Stimulated activated CD8-positive, alpha-beta memory T cell treated with anti-CD3 and anti-CD28 coated beads, Interleukin-4, amount 100 ng/mL, for 48 hours (primary cell): ENCODE results near the gene POLD3.

Source experiments
- DNase-seq: peaks from one replicate; pipeline ENCODE4 v3.0.0-alpha.2; 2020

The POLD3 gene, protein sequence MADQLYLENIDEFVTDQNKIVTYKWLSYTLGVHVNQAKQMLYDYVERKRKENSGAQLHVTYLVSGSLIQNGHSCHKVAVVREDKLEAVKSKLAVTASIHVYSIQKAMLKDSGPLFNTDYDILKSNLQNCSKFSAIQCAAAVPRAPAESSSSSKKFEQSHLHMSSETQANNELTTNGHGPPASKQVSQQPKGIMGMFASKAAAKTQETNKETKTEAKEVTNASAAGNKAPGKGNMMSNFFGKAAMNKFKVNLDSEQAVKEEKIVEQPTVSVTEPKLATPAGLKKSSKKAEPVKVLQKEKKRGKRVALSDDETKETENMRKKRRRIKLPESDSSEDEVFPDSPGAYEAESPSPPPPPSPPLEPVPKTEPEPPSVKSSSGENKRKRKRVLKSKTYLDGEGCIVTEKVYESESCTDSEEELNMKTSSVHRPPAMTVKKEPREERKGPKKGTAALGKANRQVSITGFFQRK

DNA sequence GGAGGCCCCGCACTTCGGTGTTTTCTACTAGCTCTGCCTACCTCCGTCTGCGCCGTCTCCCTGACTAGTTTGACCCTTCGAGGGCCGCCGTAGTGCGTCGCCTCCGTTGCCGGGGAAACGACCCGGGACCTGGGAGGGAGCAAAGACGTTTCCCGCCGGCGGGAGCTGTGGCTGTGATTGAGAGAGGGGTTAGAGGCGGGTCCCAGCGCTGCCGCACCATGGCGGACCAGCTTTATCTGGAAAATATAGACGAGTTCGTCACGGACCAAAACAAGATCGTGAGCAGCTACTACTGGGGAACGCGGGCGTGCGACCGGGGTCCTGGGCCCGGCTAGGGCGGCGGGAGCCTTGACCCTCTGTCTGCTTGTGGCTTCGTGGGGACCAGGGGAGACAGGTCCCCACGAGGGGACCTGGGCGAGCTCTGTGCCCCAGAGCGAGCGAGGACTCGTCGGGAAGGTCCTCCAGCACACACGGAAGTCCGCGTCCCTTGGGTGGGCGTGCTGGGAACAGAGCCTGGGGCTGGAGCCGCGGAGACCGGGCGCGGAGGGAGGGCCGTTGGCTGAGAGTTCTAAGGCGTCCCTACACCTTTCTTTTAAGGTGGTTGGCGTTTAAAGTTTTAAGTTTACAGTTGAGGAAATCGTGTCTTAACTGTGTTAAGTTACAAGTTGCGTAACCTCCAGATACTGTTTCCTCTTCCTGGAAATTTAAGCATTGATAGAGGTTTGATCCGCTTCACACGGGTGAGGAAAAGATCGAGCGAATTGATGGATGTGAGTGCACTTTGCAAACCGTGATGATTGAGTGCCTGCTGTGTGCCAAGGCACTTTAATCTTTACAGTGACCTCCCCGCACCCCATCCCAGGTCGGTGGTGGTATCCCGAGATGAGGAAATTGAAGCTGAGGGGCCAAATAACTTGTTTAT lies at the start of gene POLD3:
Gene POLD3, plus strand, starts transcription at position 142 of the 922 bp plus-strand sequence. Its CDS starts 77 bp downstream, at position 219.
- peak; percentile 98 for DNase-seq

DNA sequence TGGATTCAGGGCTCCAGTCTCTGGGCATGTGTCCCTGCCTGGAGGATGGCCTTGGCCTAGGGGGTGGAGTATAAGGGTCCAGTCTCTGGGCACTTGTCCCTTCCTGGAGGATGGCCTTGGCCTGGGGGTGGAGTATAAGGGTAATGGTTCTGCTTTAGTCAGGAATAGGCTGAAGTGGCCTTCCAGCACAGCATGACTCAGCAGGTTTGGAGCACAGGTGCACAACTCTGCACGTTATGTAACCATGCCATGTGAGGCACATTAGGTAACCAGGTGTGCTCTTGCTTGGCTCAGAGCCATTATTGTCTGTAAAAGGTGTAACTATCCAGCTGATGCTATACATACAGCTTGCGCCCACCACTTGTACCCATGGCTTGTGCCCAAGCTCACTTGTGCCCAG lies 48.4 kb upstream of the POLD3 start:
- no peak for DNase-seq

DNA sequence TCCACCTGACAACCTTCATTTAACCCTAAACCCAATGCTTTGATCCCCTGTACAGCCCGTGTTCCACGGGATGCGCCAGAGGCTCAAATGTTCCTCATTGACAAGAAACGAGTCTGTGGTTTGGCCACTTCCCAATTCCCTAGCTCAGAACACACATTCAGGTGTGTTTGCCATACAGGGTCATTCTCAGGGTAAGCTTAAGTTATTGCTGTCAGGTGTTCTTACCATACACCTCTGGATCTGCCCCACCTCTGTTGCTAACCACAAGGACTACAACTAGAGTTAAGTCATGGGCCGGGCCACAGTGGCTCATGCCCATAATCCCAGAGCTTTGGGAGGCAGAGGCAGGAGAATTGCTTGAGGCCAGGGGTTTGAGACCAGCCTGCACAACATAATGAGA lies 45.6 kb upstream of the POLD3 start:
- no peak for DNase-seq

DNA sequence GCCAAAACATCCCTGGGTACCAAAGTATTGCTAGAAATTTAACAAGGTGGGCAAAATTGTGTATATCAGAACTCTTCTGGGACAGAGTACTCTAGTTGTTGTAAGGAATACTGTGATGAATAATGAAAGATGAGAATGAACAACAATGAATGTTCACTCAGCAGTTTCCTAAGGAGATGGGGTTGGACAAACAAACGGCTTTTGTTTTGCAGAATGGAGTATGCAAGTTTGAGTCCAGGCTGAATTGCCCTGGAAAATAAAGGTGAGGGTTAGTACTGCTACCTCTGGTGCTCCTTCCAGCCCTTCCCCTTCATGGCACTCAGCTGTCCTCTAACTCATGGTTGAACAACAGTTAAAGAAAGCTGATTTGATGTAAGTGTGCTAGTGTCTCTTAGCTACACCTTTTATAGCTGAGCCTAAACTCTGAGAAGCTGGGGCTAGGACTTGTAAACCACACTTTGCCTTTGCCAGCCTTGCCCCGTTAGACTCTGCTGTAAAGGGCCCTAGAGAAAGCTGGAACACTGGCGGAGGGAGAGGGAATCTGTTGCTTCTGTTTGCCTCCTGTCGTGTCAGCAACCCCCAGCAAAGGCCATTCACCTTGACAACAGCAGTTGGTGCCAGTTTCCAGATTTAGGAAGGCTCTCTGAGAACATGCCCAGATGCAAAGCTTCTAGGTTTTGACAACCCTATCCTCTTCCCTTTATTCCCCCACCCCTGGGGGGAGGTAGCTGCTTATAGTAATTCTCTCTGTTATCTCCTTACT lies 41.2 kb upstream of the POLD3 start:
- no peak for DNase-seq

DNA sequence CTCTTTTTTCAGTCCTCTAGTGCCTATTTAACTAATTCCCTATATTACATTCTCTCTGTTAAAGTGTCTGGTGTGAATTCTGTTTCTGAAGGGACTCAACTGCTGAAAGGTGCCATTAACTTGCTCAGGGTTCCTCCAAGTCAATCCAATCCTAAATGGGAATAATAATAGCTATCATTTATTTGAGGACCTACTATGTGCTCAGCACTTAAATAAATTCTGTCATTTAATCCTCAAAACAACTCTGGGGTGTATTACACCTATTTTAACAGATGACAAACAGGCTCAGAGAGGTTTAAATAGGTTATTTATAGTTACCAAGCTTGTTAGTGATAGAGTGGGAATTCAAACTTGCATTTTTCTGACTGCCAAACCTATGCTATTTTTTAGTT lies 40.6 kb upstream of the POLD3 start:
- no peak for DNase-seq

DNA sequence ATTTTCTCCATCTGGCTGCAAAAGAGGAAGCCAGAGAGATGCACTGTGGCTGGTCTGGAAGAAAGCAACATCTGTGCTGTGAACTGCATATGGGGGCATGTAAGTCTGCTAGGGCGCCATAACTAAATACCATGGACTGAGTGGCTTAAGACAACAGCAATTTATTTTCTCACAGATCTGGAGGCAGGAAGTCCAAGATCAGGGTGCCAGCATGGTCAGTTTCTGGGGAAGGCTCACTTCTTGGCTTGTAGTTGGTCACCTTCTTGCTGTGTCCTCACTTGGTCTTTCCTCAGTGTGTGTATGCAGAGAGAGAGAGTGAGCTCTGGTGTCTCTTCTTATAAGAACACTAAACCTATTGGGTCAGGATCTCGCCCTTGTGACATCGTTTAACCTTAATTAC lies 34.9 kb upstream of the POLD3 start:
- no peak for DNase-seq

DNA sequence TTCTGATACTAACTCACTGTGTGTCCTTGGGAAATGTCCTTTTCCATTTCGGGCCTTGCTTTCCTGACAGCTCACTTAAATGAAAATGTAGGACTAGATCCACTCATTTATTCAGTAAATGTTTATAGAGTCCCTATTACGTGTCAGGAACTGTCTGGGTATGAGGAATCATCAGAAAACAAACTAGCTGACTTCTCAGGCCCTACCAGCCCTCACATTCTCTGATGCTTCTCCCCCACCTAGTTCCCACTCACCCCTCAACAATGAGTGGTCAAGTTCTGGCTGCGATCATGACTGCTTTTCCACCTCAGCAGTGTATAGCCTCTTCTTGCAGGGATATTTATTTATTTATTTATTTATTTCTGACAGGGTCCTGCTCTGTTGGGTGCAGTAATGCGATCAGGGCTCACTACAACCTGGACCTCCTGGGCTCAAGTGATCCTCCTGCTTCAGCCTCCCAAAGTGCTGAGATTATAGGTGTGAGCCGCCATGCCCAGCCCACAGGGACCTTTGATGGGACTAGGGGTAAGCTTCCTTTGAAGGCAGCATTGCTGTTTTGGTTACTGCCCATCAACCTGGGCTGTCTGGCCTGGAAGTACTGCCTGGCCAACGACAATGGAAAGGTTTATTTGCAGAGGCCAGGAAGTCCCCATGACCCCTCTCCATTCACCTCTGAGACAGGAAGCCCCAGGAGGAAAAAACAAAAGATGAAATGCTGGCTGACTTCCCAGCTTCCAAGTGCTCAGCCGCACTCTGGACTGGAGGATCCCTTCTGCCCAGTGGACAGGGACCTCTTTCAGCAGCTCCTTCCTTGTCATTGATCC lies 33.1 kb upstream of the POLD3 start:
- no peak for DNase-seq

DNA sequence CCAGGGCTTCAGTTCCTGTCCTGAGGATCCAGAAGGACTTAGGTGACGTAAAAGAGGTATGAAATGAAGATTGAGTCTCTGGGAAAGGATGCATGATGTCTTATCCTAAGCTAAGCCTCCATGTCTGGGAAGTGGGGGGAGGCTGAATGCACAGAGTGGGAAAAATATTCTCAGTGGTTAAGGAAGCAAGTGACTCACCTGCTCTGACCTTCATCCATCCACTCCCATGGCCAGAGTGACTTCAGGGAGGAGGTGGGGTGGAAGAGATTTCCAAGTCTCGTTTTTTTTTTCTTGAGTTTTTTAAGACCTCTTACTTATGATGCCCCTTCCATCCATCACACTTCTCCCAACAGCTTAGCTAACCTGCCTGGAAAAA lies 32.5 kb upstream of the POLD3 start:
- no peak for DNase-seq

DNA sequence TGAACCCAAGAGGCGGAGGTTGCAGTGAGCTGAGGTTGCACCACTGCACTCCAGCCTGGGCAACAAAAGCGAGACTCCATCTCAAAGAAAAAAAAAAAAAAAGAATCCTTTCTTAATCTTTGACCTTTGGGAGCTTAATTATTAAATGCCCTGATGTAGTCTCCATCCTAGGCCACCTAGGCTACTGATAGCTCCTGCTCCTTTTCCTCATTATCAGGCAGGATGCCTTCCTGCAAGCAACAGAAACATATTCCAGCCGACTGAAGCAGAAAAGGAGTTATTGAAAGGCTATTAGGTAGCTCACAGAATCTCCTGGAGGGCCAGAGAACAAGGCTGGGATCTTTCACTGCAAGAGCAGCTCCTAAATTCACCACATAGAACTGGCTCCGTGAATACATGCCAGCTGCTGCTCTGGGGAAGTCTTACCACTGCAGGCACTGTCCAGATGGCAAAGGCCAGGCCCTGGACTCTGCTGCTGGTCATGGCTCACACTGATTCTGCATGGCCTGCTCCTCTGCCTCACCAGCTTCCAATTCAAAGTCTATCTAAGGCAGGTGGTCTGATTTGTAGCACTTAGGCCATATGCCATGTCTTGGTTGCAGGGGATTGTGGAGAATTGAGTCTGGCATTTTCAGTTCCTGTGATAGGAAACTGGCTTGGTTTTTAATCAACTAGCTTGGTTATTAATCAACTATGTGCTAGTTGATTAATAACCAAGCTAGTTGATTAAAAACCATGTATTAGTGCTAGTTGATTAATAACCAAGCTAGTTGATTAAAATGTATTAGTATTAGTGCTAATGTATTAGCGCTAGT lies 26.0 kb upstream of the POLD3 start:
- no peak for DNase-seq

DNA sequence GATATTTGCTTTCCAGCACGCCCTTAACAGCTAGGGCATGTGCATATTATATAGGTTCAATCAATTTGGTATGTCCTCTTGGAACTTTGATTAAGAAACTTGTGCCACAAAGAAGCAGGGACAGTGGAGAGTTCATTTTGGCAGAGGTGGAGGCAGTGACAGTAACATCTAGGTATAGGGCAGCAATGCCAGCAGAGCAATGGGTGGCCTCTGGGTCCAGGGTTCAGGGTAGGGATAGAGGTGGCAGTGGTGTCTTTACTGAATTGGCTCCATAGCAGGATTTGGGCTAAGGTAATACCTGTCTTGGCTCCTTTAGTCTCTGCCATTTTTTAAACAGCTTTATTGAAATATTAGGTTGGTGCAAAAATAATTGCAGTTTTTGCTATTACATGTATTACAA lies 24.4 kb upstream of the POLD3 start:
- DNase-seq = no peak

DNA sequence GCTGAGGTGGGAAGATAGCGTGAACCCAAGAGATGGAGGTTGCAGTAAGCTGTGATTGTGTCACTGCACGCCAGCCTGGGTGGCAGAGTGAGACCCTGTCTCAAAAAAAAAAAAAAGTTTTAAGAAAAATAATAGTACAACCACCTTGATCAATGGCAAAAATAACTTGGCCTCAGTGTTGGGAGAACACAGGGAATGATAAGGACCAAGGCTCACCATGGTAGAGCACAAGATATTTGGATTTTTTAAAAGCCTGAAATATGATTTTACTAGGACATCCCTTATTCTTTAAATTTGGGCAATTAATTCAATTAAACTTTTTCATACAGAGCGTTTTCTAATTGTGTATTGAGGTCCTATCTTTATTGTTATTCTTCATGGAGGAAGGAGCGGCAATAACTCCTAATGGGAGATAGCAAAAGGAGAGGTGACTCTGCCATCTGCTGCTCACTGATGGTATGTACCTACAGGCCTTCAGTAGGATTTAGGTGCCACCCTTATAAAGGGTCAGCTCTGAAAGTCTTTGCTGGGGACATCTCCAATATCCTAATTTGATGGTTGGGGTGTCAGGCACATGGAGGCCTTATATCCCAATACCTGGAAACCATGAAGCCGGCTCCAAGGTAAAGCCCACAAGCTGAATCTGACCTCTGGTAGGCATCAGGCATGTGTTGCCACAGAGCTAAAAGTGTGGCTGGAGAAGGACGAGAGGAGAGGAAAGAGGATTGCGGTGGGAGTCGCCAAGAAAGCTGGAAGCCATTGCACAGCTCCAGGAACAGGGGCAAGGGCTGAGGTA lies 21.9 kb upstream of the POLD3 start:
- peak; percentile 42 for DNase-seq

DNA sequence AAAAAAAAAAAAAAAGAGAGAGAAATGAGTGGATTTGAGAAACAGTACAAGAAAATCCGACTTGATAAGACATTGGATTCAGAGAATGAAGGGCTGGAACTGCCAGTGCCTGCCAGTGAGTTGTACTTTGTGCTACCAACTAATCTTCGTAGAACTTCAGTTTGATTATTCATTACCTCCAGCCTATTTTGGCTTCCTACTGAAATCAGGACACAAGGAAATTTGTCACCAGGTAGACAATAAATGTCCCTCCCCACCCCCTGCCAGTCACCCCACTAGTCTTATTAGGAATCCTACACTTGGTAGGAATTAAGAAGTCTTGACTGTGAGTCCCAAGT lies 21.4 kb upstream of the POLD3 start:
- no peak for DNase-seq

DNA sequence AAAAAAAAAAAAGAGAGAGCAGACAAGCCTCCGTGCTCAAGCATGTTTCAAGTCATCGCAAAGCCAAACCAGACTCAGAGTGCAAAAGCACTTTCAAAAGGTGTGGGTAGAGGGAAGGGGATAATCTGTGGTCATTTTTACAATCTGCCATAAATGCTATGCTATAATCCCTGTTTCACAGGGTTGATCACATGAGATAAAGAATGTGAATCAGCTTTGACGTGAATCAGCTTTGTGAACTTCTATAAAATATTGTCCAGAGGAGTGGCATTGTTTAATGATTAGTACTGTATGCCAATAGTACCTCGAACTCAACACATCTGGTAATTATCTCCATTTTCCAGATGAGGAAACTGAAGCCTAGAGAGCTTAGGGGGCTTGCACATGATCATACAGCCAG lies 20.0 kb upstream of the POLD3 start:
- DNase-seq = no peak

DNA sequence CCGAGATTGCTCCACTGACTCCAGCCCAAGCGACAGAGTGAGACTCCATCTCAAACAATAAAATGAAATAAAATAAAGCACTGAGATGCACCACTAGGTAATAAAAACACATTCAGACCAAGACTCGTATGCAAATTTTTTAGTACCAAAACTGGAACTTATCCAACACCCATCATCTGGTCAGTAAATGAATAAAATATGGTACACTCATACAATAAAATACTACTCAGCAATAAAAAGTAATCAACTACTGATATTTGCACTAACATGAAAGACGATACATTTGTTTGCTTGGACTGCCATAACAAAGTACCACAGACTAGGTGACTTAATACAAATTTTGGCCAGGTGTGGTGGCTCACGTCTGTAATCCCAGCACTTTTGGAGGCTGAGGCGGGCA lies 17.8 kb upstream of the POLD3 start:
- no peak for DNase-seq

DNA sequence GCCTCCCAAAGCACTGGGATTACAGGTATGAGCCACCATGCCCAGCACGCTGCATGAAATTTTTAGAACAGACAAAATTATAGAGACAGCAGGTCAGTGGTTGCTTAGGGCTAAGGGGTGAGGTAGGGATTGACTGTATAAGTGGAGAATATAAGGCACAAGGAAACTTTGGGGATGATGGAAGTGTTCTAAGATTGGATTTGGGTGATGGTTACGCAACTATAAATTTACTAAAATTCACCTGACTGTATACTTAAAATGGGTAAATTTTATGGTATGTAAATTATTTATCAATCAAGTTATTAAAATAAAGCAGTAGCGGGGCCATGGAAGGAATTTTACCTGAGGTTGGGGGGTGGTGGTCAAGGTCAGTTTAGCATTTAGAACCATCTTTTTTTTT lies 16.4 kb upstream of the POLD3 start:
- no peak for DNase-seq

DNA sequence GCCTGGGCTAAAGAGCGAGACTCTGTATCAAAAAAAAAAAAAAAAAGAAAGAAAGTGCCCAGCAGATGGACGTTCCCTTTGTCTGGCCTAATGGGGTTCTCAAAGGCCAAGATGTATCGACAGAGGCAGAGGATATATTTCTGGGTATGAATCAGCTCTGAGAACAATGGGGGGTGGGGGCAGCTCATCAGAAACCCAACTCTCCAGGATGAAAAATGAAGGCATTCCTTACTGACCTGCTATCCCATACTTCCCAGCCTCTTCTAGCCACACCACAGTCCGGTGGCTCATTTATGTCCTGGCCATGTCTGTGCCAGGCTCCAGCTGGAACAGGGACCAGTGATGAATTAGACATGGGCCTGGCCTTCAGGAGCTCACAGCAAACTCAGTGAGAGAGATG lies 15.2 kb upstream of the POLD3 start:
- DNase-seq = no peak

DNA sequence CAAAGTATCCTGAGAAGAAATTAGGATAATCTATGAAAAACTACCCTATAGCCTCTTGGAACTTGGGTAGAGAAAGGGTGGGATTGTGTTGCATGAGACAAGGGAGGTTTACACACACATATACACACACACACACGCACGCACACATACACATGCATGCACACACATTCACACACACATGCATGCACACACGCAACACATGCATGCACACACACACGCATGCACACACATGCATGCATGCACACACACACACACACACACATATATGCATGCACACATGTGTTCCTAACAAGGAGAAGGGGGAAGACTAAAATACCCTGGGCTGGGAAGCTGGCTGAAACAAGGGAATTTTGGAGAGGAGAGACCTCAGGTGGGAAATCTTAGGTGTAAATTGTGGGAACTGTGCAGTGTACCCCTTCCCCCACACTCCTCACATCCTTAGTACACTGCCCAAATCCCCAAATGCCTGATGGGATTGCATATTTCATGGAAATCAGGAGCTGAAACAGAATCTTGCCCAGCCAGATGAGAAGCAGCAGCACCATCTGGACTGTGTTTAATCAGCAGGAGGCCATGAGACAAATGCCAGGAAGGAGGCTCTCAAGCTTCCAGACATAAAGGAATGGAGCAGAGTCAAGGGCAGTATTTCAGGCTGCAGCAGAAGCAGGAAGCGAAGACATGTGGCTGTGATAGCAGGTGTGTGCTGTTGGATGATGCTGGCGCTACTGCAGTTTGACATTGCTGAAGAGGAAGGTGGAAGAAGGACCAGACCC lies 14.6 kb upstream of the POLD3 start:
- DNase-seq = no peak

DNA sequence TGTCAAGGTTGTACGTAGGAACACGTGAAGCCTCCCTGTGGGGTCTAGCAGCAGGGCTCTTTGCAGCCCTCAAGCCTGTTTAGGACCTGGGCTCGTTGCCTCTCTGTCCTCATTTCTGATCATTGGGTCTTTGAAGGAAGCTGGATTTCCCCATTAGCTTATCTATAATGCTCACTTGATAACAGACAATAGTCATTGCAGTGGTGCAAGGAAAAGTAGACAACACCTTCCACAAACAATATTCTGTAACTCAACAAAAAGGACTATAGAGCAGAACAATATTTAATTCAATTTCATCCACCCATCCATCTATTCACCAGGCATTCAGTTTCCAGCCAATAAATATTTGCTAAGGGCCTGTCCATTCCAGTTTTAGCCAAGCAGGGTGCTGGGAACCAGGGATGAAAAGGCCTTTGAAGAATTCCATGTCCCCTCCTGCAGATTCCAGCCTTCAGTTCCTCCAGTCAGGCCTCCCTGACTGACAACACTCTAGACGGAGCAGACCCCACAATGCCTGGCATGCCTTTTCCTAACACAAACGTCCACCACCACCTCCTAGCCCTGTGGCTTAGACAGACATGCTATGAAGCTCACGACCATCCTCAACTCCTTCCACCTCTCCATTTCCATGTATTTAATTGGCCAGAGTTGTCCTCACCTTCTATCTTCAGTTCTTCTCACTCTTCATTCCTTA lies 12.7 kb upstream of the POLD3 start:
- DNase-seq = no peak

DNA sequence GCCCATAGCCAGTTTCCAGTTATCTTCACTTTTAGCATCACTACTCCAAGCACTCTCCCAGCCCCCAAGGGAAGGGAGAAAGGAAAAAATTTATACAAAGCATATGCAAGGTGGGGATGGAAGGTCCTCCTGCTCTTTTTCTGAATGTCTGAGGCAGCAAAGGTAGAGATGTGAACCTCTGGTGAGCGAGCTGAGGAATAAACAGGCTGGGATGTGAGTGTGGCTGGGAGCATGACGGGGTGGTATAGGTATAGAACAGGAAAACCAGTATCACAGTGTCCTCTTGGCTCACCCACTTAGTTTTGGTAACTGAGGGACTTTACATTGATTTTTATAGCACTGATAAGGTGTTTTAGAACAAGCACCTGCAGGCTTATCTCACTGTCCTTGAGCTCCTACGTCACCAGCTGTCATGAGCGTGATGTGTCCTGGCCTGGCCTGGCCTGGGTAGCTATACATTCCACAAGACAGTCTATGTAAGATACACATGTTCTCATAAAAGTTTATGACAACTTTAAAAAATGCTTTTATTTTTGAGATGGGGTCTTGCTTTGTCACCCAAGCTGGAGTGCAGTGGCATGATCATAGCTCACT lies 10.3 kb upstream of the POLD3 start:
- no peak for DNase-seq
